GM21515 (cell line): ENCODE results near the gene GRIA4.

ENCODE experiments used
- ATAC-seq: cut with Tn5 transposase; IDR thresholded peaks from one replicate; pipeline ENCODE4 v1.9.1; 2021; ENCODE audit not compliant: unreplicated experiment

GRIA4 gene

GRCh38 chr11:105636496-105636895 is 26.6 kb downstream of the GRIA4 start:
- ATAC-seq, result no peak

DNA sequence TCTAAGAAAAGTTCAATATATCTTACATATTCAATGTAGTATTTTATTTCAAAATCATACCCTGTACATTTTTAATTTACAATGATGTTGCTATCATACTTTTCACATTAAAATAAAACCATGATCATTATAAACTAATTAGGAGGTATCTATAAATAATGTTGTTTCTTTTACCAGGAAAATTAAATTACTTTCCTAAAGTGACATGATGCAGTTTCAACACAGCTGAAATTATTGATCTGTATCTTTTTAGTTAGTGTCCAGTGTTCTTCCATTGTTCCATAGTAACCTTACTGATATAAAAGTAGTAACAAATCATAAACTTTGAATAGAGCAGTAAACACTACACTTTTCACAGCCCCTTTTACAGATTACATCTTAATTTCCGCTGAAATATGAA is 29.7 kb downstream of the GRIA4 start:
- ATAC-seq, result no peak

DNA sequence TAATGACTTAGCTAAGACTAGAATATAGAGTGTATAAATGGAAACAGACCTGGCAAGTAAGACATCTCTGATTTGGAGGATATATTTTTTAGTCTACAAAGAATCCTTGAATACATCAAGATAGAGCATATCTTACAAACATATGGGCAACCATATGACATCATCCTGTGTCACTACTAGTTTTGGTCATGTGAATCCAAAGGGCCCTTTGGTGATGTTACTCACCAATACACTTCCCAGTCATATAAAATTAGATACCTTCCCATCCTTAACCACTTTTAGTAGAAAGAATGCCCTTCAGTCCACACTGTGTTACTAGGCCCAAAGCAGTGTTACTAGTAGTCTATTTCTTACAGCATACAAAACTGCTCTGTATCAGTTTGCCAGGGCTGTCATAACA is 31.6 kb downstream of the GRIA4 start:
- ATAC-seq, result no peak

GRCh38 chr11:105642870-105643269 is 33.0 kb downstream of the GRIA4 start:
- no peak for ATAC-seq

- ATAC-seq, result no peak
Observed at GRCh38 chr11:105644839-105645573, 35.1 kb downstream of the GRIA4 start.

DNA sequence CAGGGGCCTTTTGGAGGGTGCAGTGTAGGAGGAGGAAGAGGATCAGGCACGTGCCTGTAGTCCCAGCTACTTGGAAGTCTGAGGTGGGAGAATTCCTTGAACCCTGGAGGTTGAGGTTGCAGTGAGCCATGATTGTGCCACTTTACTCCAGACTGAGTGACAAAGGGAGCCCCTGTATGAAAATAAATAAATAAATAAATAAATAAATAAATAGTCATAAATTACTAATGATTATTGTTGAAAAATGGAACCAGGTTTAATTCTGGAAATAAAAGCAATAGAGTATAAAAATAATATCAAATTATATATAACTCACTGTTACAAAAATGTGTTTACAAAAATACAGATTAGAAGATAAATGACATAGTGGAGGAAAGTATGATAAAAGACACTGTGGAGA is 37.9 kb downstream of the GRIA4 start:
- ATAC-seq, result no peak

DNA sequence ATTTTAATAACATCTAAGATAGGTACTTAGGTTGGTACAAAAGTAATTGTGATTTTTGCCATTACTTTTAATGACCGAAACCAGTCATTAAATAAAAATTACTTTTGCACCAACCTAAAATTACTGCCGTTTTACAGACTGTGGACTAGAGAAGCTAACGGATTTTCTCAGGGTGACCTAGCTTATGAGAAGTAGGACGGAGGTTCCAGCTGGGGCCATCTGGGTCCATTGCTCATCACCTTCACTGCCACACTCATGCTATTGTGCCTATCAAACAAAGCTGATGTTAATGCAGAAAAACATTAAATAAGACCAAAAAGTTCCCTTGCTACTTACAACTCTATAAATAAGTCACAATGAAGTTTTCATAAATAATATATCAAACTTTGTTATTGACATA is 38.9 kb downstream of the GRIA4 start:
- no peak for ATAC-seq

- ATAC-seq, result no peak
Observed at GRCh38 chr11:105665281-105665680, 55.4 kb downstream of the GRIA4 start.

- no peak for ATAC-seq
Observed at GRCh38 chr11:105667441-105667840, 57.6 kb downstream of the GRIA4 start.

DNA sequence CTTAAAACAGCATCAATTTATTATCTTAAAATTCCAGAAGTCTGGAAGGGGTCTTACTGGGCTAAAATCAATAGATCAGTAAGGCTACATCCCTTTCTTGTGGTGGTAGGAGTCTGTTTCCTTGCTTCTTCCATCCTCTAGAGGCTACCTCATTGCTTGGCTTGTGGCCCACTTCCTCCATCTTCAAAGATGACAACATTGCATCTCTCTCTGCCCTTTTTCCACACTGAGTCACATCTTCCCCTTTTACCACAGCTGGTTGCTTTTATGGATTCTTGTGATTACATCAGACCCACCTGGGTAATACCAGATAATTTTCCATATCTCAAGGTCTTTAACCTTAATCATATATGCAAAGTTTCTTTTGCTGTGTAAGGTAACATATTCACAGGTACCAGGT is 60.9 kb downstream of the GRIA4 start:
- no peak for ATAC-seq

GRCh38 chr11:105673089-105673488 is 63.2 kb downstream of the GRIA4 start:
- no peak for ATAC-seq

DNA sequence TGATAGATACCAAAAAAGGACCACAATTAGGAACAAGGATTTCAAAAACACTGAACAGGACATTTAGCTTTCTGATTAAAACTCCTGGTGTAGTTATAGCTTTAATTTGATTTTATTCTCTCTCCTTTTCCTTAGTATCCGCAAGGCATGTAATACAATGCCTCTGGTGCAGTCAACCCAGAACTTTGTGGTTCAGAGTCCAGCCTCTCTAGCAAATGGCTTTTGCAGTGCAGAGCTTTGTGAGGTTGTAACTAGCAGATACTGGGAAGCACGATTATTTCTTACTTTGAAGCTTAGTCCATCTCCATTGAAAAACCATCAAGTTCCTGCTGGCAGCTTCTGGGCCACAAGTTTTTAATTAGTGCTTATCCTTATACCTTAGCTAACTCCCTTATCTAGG is 79.8 kb downstream of the GRIA4 start:
- ATAC-seq, result no peak

DNA sequence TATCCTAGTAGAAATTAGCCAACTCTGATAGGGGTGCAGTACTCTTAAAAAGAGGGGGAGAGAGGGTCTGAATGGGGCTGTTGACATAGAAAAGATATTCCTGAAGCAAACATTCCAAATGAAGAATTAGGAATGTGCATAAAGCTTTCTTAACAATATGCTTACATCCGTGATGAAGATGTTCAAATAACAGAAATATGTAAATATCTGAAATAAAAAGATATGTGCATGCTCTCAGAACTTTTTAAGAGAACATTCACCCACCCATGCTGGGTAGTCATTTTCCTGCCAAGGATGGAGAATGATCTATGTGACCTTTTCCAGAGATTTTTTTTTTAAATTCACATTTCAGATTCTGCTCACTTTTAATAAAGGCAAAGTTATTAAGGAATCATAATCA is 80.6 kb downstream of the GRIA4 start:
- no peak for ATAC-seq

DNA sequence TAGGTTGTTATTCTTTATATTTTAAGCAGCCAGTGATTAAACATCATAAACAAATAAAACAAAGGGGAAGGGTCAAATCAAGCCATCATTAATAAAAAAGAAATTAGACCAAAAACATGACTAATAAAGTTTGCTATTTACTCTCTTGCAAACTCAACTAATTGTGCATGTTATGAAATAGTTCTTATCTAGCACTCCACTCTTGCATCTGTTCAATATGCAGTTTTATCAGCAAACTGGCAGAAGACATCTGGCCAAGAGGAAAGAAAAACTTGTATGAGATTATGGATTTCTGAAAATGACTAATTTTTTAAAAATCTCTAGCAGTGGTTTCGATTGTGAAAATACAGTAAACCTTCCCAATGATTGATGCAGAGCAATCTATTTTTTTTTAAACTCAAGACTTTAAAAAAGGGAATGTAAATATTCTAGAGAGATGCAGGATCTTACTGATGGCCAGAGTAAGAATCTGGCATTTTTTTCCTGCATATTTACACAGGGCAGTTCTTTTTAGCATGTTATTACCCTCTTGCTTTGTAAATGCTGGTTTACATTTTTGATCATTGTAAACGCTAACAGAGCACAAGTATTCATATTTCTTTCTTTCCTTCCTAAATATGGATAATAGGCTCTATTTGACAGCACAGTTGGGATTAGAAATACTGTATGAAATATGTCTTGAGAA is 83.3 kb downstream of the GRIA4 start:
- no peak for ATAC-seq

GRCh38 chr11:105696000-105696399 is 86.1 kb downstream of the GRIA4 start:
- no peak for ATAC-seq

- no peak for ATAC-seq
Observed at GRCh38 chr11:105697291-105697690, 87.4 kb downstream of the GRIA4 start.

- ATAC-seq, result no peak
Observed at GRCh38 chr11:105699203-105699602, 89.3 kb downstream of the GRIA4 start.

GRCh38 chr11:105700271-105700670 is 90.4 kb downstream of the GRIA4 start:
- no peak for ATAC-seq

DNA sequence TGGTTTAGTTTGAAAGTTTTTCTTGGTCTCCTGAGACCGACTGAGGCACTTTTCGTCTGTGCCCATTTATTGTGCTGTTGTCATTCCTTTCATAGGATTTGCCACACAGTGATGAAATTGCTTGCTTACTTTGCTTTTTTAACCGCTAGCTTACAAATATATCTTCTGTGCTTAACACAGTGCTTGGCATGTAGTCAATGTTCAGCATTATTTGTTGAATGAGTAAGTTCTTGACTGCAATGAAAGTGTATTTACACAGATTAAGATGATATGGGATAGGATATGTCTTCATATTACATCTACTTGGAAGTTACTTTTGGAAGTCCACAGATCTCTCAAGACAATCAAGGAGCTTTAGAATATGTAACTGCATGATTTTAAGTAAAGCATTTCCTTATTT is 91.2 kb downstream of the GRIA4 start:
- no peak for ATAC-seq

DNA sequence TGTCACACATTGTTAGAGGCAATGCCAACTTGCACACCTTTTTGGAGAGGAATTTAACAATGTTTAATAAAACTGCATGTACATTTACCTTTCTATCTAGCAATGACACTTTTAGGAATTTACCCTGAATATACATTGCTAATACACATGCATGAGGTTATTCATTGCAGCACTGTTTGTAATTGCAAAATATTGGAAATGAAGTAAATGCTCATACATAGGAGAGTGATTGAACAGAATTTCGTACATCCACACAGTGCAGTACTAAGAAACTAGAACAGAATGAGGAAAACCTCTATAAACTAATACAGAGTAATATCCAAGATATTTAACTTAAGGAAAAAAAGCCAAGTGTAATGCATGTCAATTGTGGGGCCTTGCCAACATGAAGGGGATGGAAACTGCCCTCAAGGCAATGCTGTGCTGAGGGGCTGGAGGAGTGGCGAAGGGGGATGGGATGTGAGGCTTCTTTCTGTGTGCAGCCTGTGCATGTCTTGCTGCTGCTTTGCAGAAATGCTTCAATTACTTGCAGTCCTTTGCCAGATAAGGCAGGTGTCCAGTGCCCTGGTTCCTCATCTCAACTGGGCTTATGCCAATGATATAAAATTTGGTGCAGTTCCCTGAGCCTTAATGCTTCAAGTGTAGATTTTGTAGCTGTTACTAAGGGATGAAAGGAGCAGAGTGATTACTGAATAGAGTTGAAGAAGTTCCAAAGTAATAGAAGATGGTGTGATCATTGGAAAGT is 96.1 kb downstream of the GRIA4 start:
- ATAC-seq, result no peak

GRCh38 chr11:105713106-105713505 is 103.2 kb downstream of the GRIA4 start:
- ATAC-seq, result no peak

DNA sequence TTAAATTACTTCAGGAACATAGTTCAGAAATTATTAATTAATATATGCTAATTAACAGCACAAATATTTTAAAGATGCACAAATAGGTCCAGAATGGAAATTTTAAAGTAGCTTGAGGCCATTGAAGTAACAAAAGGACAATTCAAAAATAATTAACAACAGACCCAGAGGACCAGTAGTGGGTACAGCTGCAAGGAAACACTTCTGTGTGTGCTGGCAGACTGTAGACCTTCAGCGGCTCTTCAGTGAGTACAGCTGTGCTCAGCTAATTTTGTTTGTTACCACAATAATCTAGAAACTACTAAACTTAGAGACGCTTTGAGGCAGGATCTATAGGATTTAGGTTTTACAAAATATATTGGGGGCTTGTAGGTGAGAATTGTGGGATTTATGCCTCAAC is 103.8 kb downstream of the GRIA4 start:
- no peak for ATAC-seq
